ENCODE results near the gene PIK3C2A.
"Not testable (repeated sequence)": the region's sequence is repeated elsewhere in the genome, so short reads cannot be mapped to it uniquely, and the experiment has no call there.

Gene PIK3C2A

GRCh38 chr11:17207317-17208256 is at the start of gene PIK3C2A:
PIK3C2A (minus strand) TSS chr11:17207986; CDS start chr11:17169741, 38,245 bp downstream.
- DNase-seq, result peak; percentile 93

- no peak for DNase-seq
Measured at GRCh38 chr11:17257196-17257595, 49.4 kb upstream of the PIK3C2A start.

GRCh38 chr11:17256512-17256911 is 48.7 kb upstream of the PIK3C2A start:
- no peak for DNase-seq

GRCh38 chr11:17252704-17253103 is 44.9 kb upstream of the PIK3C2A start:
- DNase-seq, result no peak

GRCh38 chr11:17250561-17251350 is 43.0 kb upstream of the PIK3C2A start:
- DNase-seq, result no peak

GRCh38 chr11:17244046-17244445 is 36.3 kb upstream of the PIK3C2A start:
- no peak for DNase-seq

GRCh38 chr11:17242954-17243353 is 35.2 kb upstream of the PIK3C2A start:
- DNase-seq, result not testable (repeated sequence)

- no peak for DNase-seq
Measured at GRCh38 chr11:17240780-17241179, 33.0 kb upstream of the PIK3C2A start.

- DNase-seq, result not testable (repeated sequence)
Measured at GRCh38 chr11:17239927-17240326, 32.1 kb upstream of the PIK3C2A start.

GRCh38 chr11:17238377-17238776 is 30.6 kb upstream of the PIK3C2A start:
- DNase-seq, result no peak

- DNase-seq, result no peak
Measured at GRCh38 chr11:17233101-17233500, 25.3 kb upstream of the PIK3C2A start.

- DNase-seq, result no peak
Measured at GRCh38 chr11:17230867-17231851, 23.4 kb upstream of the PIK3C2A start.

GRCh38 chr11:17229481-17230152 is 21.8 kb upstream of the PIK3C2A start:
- DNase-seq, result no peak

GRCh38 chr11:17228186-17228925 is 20.6 kb upstream of the PIK3C2A start:
- DNase-seq, result not testable (repeated sequence)

GRCh38 chr11:17224727-17225126 is 16.9 kb upstream of the PIK3C2A start:
- DNase-seq, result no peak

GRCh38 chr11:17221968-17222367 is 14.2 kb upstream of the PIK3C2A start:
- DNase-seq, result no peak

- DNase-seq, result no peak
Measured at GRCh38 chr11:17219016-17219415, 11.2 kb upstream of the PIK3C2A start.

GRCh38 chr11:17218403-17218802 is 10.6 kb upstream of the PIK3C2A start:
- DNase-seq, result no peak

- DNase-seq, result no peak
Measured at GRCh38 chr11:17217401-17217800, 9.6 kb upstream of the PIK3C2A start.

GRCh38 chr11:17214338-17214737 is 6.6 kb upstream of the PIK3C2A start:
- DNase-seq, result no peak

GRCh38 chr11:17211286-17211685 is 3.5 kb upstream of the PIK3C2A start:
- DNase-seq, result no peak
